Smooth muscle cell (in vitro differentiated cells): ENCODE data around the gene OSBPL5. TPM values are rescaled to one million over a fixed set of nuclear protein-coding genes. Genes with fewer than 3 reads are reported as not detected.

Source experiments
- DNase-seq: peaks from one replicate; lab custom pipeline; 2025; ENCODE audit not compliant: unreplicated experiment; lab: John Stamatoyannopoulos, UW
- H2AFZ ChIP-seq: fragments of 200-600 bp; sonication (generic); 2 replicates; pipeline ENCODE4 v1.6.0; 2016; ENCODE audit warnings: antibody characterized with exemption, low read depth, mild to moderate bottlenecking
- H3F3A ChIP-seq: fragments of 200-600 bp; sonication (generic); 2 replicates; pipeline ENCODE4 v1.6.0; 2017; ENCODE audit warnings: antibody characterized with exemption, low read depth
- H3K27ac ChIP-seq: fragments of 200-600 bp; sonication (generic); 2 replicates; pipeline ENCODE4 v1.5.1; 2016; ENCODE audit warnings: low read depth, mild to moderate bottlenecking
- H3K27me3 ChIP-seq: fragments of 200-600 bp; sonication (generic); 2 replicates; pipeline ENCODE4 v1.6.1; 2016; ENCODE audit warnings: low read depth, mild to moderate bottlenecking
- H3K36me3 ChIP-seq: fragments of 200-600 bp; sonication (generic); 2 replicates; pipeline ENCODE4 v1.5.1; 2016; ENCODE audit warnings: low read depth
- H3K4me1 ChIP-seq: fragments of 200-600 bp; sonication (generic); 2 replicates; pipeline ENCODE4 v1.5.1; 2016; ENCODE audit warnings: low read depth
- H3K4me2 ChIP-seq: fragments of 200-600 bp; sonication (generic); 2 replicates; pipeline ENCODE4 v1.6.0; 2016; ENCODE audit warnings: mild to moderate bottlenecking
- H3K4me3 ChIP-seq: fragments of 200-600 bp; sonication (generic); 2 replicates; pipeline ENCODE4 v1.5.1; 2016; ENCODE audit warnings: mild to moderate bottlenecking
- H3K79me2 ChIP-seq: fragments of 200-600 bp; sonication (generic); 2 replicates; pipeline ENCODE4 v1.6.0; 2016; ENCODE audit warnings: low read depth, mild to moderate bottlenecking
- H3K9ac ChIP-seq: fragments of 200-600 bp; sonication (generic); 2 replicates; pipeline ENCODE4 v1.6.0; 2016; ENCODE audit warnings: low read depth
- H3K9me3 ChIP-seq: fragments of 200-600 bp; sonication (generic); replicated peaks from 2 replicates; pipeline ENCODE4 v1.5.1; 2016; ENCODE audit warnings: low read depth
- H4K20me1 ChIP-seq: fragments of 200-600 bp; sonication (generic); 2 replicates; pipeline ENCODE4 v1.6.0; 2016; ENCODE audit warnings: low read depth
- WGBS: methylation state at CpG from one replicate; pipeline ENCODE4 v1.1.7; 2016; ENCODE audit warnings: low lambda C conversion rate; 5-methylcytosine and 5-hydroxymethylcytosine counted together
- polyA plus RNA-seq: library from polyadenylated mRNA; unstranded; fragments of >200 nt; fragmentation: Nextera tagmentation; extraction: Ambion mirVana; gene quantifications from 2 replicates; pipeline ENCODE4 v1.2.1, GENCODE V29; 2016
- total RNA-seq: library from RNA; depleted of rRNA; stranded (reverse); fragments of >200 nt; gene quantifications from 2 replicates; pipeline ENCODE4 v1.2.3, GENCODE V29; 2014
- TF ChIP-seq, protein P1 (sequence below): fragments of 200-600 bp; sonication (generic); IDR thresholded peaks from 2 replicates; pipeline ENCODE4 v1.5.1; 2017; ENCODE audit warnings: borderline replicate concordance, mild to moderate bottlenecking, antibody characterized with exemption; ENCODE audit not compliant: insufficient read depth, poor library complexity, severe bottlenecking

OSBPL5 gene
- total and polyA plus RNA-seq, 2 experiments from 2014 or later, result 27.3 to 43.4 TPM

- no peak for DNase-seq
- Histone ChIP-seq H3K4me1 (peaks cover 4% of the 10 kb centered on the region), H3F3A (no peaks in the 10 kb centered on the region), H3K27me3 (peaks cover 26% of the 10 kb centered on the region), H3K79me2 (no peaks in the 10 kb centered on the region), H3K36me3 (no peaks in the 10 kb centered on the region), H3K4me2 (no peak overlapping the region), H3K9ac (no peak overlapping the region), H3K27ac (no peak overlapping the region), H4K20me1 (no peaks in the 10 kb centered on the region), H2AFZ (no peak overlapping the region), H3K4me3 (no peak overlapping the region), H3K9me3 (no peaks in the 10 kb centered on the region)
- TF ChIP-seq, protein P1, sequence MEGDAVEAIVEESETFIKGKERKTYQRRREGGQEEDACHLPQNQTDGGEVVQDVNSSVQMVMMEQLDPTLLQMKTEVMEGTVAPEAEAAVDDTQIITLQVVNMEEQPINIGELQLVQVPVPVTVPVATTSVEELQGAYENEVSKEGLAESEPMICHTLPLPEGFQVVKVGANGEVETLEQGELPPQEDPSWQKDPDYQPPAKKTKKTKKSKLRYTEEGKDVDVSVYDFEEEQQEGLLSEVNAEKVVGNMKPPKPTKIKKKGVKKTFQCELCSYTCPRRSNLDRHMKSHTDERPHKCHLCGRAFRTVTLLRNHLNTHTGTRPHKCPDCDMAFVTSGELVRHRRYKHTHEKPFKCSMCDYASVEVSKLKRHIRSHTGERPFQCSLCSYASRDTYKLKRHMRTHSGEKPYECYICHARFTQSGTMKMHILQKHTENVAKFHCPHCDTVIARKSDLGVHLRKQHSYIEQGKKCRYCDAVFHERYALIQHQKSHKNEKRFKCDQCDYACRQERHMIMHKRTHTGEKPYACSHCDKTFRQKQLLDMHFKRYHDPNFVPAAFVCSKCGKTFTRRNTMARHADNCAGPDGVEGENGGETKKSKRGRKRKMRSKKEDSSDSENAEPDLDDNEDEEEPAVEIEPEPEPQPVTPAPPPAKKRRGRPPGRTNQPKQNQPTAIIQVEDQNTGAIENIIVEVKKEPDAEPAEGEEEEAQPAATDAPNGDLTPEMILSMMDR, result no peak
- WGBS, result 89% methylated on average over 6 of the region's 6 CpGs
These were observed 43.2 kb upstream of the OSBPL5 start for GRCh38 chr11:3208272-3208671.

GRCh38 chr11:3207526-3208189, 42.5 kb upstream of the OSBPL5 start:
- Histone ChIP-seq H4K20me1 (no peaks in the 10 kb centered on the region), H2AFZ (no peak overlapping the region), H3K4me2 (no peak overlapping the region), H3F3A (no peaks in the 10 kb centered on the region), H3K36me3 (no peaks in the 10 kb centered on the region), H3K4me3 (no peak overlapping the region), H3K27ac (no peak overlapping the region), H3K27me3 (peaks cover 33% of the 10 kb centered on the region), H3K9ac (no peak overlapping the region), H3K9me3 (no peaks in the 10 kb centered on the region), H3K4me1 (peaks cover 10% of the 10 kb centered on the region), H3K79me2 (no peaks in the 10 kb centered on the region)
- 80% methylated on average over 8 of the region's 8 CpGs for WGBS
- no peak for DNase-seq
- TF ChIP-seq, protein P1, result no peak

DNA sequence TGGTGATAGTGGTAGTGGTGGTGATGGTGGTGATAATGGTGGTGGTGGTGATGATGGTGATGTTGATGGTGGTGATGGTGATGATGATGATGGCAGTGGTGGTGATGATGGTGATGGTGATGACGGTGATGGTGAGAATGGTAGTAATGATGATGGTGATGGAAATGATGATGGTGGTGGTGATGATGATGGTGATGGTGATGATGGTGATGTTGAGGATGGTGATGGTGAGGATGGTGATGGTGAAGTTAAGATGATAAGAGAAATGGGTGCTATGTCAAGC, 41.8 kb upstream of the OSBPL5 start:
- Histone ChIP-seq H3K9me3 (no peaks in the 10 kb centered on the region), H3K79me2 (no peaks in the 10 kb centered on the region), H2AFZ (no peak overlapping the region), H3K9ac (no peak overlapping the region), H3F3A (no peaks in the 10 kb centered on the region), H3K27ac (no peak overlapping the region), H4K20me1 (no peaks in the 10 kb centered on the region), H3K27me3 (peaks cover 41% of the 10 kb centered on the region), H3K36me3 (no peaks in the 10 kb centered on the region), H3K4me3 (no peak overlapping the region), H3K4me2 (no peak overlapping the region), H3K4me1 (peaks cover 10% of the 10 kb centered on the region)
- TF ChIP-seq, protein P1, result no peak
- no peak for DNase-seq
- 100% methylated on average over 1 of the region's 1 CpG for WGBS
